HL-60 (cell line): ENCODE measurements around the gene KRT74.

Experiments
- DNase-seq, 2 experiments: peaks; one replicate each; pipeline ENCODE4 v3.0.0-alpha.2; 2010 to 2020; ENCODE audit warnings: low read depth in 1 of 2, low spot score in 1 of 2
- H3K27ac ChIP-seq: fragments of 250-450 bp; sonication (Bioruptor Pico); replicated peaks from 2 replicates; pipeline ENCODE4 v1.5.1; 2020; ENCODE audit warnings: mild to moderate bottlenecking, moderate library complexity
- H3K27me3 ChIP-seq: fragments of 250-450 bp; sonication (Bioruptor Pico); 2 replicates; pipeline ENCODE4 v1.5.1; 2021; ENCODE audit warnings: mild to moderate bottlenecking, moderate library complexity; ENCODE audit not compliant: insufficient read depth, poor library complexity, severe bottlenecking
- H3K4me3 ChIP-seq: replicated peaks from 2 replicates; pipeline ENCODE4 v1.5.1; 2011; ENCODE audit warnings: mild to moderate bottlenecking, control low read depth, low read length; ENCODE audit not compliant: insufficient read depth
- CTCF ChIP-seq: IDR thresholded peaks from one replicate; pipeline ENCODE4 v1.5.1; 2011; ENCODE audit warnings: low read length, control low read depth, inconsistent platforms; ENCODE audit not compliant: insufficient read depth
- GABPA ChIP-seq: IDR thresholded peaks from 2 replicates; pipeline ENCODE4 v1.6.1; 2012; ENCODE audit warnings: low read depth
- POLR2AphosphoS5 ChIP-seq: IDR thresholded peaks from 2 replicates; pipeline ENCODE4 v1.6.1; 2012; ENCODE audit warnings: low read depth
- SPI1 ChIP-seq: IDR thresholded peaks from 2 replicates; pipeline ENCODE4 v1.6.1; 2012; ENCODE audit warnings: low read depth, mild to moderate bottlenecking, borderline replicate concordance
- TF ChIP-seq, protein P1 (sequence below): IDR thresholded peaks from 2 replicates; pipeline ENCODE4 v1.6.1; 2012; ENCODE audit warnings: low read depth; ENCODE audit not compliant: insufficient replicate concordance

Gene KRT74

DNA sequence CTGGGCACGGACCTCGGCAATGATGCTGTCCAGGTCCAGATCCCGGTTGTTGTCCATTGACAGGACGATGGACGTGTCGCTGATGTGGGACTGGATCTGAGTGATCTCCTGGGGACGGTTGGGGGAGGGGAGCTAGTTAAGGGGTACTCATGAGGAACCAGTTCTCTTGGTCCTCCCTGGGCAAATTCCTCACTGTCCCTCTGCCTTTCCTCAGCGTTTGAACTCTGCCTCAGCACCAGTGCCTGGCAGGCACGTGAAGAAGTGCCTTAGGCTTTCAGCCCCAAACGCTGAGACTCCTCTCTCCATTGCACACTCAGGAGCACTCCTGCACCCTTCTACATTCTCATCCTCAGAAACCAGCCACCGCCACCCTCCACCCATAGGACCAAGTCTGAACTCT lies 17.9 kb upstream of the KRT74 start:
- no peak overlapping the region for H3K4me3 ChIP-seq
- H3K27ac ChIP-seq: no peak overlapping the region
- H3K27me3 ChIP-seq: peaks cover 2% of the 10 kb centered on the region
- DNase-seq: no peak
- TF ChIP-seq, protein P1, sequence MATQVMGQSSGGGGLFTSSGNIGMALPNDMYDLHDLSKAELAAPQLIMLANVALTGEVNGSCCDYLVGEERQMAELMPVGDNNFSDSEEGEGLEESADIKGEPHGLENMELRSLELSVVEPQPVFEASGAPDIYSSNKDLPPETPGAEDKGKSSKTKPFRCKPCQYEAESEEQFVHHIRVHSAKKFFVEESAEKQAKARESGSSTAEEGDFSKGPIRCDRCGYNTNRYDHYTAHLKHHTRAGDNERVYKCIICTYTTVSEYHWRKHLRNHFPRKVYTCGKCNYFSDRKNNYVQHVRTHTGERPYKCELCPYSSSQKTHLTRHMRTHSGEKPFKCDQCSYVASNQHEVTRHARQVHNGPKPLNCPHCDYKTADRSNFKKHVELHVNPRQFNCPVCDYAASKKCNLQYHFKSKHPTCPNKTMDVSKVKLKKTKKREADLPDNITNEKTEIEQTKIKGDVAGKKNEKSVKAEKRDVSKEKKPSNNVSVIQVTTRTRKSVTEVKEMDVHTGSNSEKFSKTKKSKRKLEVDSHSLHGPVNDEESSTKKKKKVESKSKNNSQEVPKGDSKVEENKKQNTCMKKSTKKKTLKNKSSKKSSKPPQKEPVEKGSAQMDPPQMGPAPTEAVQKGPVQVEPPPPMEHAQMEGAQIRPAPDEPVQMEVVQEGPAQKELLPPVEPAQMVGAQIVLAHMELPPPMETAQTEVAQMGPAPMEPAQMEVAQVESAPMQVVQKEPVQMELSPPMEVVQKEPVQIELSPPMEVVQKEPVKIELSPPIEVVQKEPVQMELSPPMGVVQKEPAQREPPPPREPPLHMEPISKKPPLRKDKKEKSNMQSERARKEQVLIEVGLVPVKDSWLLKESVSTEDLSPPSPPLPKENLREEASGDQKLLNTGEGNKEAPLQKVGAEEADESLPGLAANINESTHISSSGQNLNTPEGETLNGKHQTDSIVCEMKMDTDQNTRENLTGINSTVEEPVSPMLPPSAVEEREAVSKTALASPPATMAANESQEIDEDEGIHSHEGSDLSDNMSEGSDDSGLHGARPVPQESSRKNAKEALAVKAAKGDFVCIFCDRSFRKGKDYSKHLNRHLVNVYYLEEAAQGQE: no peak
- TF ChIP-seq POLR2AphosphoS5: no peak
- TF ChIP-seq GABPA: no peak
- no peak for TF ChIP-seq CTCF
- TF ChIP-seq SPI1: no peak

GRCh38 chr12:52590021-52590420 lies 16.4 kb upstream of the KRT74 start:
- TF ChIP-seq, protein P1: no peak
- H3K27ac ChIP-seq: no peak overlapping the region
- DNase-seq: no peak
- H3K4me3 ChIP-seq: no peak overlapping the region
- no peaks in the 10 kb centered on the region for H3K27me3 ChIP-seq

DNA sequence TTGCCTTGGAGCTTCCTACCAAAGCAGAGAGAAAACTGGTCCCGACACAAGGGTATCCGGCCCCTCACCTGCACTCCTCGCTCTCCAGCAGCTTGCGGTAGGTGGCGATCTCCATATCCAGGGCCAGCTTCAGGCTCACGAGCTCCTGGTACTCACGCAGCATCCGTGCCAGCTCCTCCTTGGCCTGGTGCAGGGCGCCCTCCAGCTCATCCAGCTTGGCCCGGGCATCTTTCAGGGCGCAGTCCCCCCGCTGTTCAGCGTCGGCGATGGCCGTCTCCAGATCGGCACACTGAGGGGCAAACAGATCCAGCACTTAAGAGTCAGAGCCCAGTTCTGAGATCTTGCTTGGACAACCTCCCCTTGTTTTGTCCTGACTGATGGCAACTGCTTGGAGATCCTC lies 13.9 kb upstream of the KRT74 start:
- H3K27me3 ChIP-seq: no peaks in the 10 kb centered on the region
- H3K27ac ChIP-seq: no peak overlapping the region
- no peak overlapping the region for H3K4me3 ChIP-seq
- DNase-seq: no peak
- TF ChIP-seq SPI1 (no peak), POLR2AphosphoS5 (no peak), CTCF (no peak), GABPA (no peak)
- TF ChIP-seq, protein P1: no peak

DNA sequence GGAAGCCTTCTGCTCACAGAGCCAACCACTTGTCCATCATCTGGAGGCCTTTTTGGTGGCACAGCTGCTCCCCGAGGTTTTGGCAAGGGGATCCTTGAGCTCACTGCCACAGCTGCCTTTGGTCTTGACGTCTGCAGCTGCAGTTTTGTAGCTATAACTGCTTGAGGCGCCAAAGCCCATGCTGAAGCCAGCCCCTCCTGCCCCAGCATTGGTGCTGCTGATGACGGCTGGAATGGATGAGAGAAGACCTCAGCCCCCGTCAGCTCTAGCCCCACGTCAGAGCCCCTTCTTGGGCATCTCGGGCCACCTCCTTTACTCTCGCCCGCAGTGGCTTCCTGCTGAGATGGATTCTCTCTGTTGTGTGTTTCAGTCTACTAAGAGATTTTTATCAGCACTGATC lies 12.3 kb upstream of the KRT74 start:
- no peak overlapping the region for H3K27ac ChIP-seq
- DNase-seq: no peak
- TF ChIP-seq, protein P1: no peak
- no peak for TF ChIP-seq SPI1
- TF ChIP-seq CTCF: no peak
- no peak for TF ChIP-seq GABPA
- TF ChIP-seq POLR2AphosphoS5: no peak
- no peaks in the 10 kb centered on the region for H3K27me3 ChIP-seq
- no peak overlapping the region for H3K4me3 ChIP-seq
